GM21381 (cell line): ENCODE measurements around the gene NUF2.
"Not testable (repeated sequence)": the region's sequence is repeated elsewhere in the genome, so short reads cannot be mapped to it uniquely, and the experiment has no call there.

Source experiments
- ATAC-seq: cut with Tn5 transposase; IDR thresholded peaks from one replicate; pipeline ENCODE4 v1.9.1; 2021; ENCODE audit warnings: mild to moderate bottlenecking, moderate library complexity; ENCODE audit not compliant: unreplicated experiment

NUF2 gene

DNA sequence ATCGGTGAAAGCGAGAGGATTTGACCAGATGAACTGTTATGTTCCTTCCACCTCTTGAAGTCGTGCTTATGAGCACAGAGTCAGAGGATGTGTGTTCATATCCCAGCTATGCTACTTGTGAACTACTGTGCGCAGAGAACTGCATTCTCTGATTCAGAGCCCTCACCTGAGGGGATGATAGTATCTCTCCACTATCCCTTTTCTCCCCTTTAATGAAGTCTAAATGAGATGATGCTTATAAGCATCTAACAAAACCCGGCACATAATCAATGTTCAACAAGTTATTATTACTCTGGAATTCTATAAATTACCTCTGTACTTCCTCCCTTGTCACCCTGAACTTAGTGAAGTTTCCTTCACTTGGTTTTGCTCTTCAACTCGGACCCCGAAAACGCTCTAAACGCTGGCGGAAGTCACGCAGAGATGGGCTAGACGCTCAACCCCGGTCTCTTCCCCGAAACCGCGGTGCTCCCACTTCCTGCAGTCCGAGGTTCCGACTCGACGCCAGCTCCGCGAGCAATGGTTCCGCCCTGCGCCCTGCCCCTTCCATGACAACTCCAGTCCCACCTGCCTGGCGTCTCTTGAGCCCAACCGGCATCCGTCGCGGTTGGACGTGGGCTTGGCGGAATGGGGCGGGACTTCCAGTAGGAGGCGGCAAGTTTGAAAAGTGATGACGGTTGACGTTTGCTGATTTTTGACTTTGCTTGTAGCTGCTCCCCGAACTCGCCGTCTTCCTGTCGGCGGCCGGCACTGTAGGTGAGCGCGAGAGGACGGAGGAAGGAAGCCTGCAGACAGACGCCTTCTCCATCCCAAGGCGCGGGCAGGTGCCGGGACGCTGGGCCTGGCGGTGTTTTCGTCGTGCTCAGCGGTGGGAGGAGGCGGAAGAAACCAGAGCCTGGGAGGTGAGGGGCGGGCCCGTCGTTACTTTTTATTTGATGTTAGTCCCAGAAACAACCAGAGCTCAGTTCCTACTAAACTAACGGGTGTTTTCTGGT is at the start of gene NUF2:
NUF2 (plus strand) TSS at position 644 of the 995 bp plus-strand sequence. CDS start 4,098 bp downstream, outside the sequence.
- ATAC-seq = peak; percentile 94

DNA sequence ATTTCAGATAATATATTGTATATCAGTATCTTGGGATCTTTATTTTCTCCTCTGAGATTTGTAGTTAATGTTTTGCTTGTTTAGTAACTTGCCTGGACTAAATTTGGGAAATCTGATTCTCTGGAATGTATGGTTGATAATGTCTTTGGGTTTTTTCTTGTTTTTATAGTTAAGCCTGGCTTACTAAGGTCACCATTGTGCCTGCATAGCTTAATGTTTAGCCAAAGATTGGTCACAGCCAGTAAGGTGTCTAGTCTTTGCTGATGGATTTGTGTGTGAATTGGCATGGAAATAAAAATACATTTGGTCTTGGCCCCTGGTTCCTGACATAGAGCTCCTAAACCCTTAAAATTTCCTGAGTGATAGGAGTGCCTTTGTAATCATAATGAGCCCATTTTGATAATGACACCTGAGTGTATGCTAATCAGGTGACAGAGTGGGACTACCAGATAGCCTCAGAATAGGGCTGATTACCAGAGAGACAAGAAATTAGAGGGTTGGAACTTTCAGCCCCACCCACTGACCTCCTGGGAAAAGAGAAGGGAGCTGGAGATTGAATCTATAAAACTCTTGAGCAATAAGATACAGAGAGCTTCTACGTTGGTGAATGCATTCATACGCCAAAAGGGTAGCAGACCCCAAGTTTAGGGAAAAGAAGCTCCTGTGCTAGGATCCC is 47.9 kb upstream of the NUF2 start:
- no peak for ATAC-seq

DNA sequence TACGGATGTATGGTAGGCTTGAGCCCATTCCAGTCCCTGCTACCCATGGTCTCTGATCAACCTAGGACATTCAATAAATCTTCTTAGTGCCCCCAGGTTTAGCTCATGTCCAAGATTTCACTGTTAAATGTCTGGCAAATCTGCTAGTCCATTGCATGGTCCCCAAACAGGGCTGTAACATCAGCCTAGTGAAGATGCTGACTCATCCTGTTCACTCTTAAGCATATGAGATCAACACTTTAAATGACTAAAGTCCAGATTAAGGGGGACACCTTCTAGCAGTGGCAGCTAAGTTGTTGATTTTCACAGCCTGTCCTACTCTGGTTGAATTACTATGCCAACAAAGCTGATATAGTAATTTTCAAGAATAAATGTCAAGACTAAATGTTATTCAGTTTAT is 46.5 kb upstream of the NUF2 start:
- no peak for ATAC-seq

DNA sequence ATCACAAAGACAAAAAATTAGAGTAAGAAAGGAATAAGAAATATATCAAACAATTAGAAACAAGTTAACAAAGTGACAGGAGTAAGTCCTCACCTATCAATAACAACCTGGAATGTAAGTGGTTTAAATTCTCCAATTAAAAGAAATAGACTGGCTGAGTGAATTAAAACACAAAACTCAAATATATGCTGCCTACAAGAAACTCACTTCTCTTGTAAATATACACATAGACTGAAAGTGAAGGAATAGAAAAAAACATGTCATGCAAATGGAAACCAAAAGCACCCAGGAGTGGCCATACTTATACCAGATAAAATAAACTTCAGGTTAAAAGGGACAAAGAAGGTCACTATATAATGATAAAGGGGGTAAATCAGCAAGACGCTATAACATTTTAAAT is 43.2 kb upstream of the NUF2 start:
- no peak for ATAC-seq

DNA sequence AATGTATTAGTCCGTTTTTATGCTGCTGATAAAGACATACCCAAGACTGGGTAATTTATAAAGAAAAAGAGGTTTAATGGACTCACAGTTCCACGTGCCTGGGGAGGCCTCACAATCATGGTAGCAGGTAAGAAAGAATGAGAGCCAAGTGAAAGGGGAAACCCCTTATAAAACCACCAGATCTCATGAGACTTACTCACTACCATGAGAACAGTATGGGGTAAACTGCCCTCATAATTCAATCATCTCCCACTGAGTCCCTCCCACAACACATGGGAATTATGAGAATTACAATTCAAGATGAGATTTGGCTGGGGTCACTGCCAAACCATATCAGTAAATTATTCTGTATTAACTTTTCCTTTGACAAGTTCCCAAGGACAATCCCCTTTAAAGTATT is 36.9 kb upstream of the NUF2 start:
- not testable (repeated sequence) for ATAC-seq

DNA sequence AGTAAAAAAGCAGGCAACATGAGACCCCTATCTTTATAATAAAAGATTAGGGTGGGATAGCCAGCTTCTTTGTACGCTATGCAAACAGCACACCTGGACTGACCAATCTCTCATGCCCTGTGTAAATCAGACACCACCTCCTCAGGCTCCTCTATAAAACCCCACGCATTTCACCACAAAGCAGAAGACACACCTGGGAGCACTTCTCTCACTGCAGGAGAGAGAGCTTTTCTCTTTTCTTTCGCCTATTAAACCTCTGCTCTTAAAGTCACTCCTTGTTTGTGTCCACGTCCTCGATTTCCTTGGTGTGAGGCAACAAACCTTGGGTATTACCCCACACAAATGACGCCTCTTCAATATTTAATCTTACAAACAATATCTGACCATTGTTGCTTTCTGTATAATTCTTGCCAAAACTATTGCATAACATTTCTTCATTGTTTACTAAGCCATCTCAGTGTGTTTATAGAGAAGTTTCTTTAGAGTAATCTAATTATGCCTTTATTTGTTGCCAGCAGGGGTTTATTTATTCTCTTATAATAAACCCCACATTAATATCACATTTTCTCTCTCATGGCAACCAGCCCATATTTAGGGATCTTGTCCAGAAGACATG is 31.6 kb upstream of the NUF2 start:
- no peak for ATAC-seq

DNA sequence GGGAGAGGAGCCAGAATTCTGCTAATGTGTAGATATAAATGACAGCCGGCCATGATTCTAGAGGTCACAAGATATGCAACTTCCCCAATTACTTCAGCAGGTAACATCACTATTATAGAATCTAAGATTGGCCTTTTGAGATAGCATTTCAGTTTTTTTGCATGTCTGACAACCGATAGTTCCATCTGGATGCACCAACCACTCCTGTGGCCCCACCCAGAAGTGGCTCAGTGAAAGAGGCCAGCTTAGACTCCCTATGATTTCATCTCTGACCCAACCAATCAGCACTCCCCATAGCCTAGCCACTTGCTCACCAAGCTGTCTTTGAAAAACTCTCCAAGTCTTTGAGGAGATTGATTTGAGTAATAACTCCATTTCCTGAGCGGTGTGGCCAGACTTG is 30.3 kb upstream of the NUF2 start:
- ATAC-seq = no peak

DNA sequence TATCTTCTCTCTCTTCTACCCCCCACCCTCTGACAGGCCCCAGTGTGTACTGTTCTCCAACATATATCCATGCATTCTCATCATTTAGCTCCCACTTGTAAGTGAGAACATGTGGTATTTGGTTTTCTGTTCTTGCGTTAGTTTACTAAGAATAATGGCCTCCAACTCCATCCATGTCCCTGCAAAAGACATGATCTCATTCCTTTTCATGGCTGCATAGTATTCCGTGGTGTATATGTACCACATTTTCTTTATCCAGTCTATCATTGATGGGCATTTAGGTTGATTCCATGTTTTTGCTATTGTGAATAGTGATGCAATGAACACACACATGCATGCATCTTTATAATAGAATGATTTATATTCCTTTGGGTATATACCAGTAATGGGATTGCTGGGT is 29.6 kb upstream of the NUF2 start:
- ATAC-seq = not testable (repeated sequence)

DNA sequence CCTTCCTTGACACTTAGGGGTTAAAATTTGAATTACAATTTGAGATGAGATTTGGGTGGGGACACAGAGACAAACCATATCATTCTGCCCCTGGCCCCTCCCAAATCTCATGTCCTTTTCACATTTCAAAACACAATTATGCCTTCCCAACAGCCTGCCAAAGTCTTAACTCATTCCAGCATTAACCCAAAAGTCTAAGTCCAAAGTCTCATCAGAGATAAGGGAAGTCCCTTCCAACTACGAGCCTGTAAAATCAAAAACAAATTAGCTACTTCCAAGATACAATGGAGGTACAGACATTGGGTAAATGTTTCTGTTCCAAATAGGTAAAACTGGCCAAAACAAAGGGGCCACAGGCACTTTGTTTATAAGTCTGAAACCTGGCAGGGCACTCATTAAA is 28.3 kb upstream of the NUF2 start:
- not testable (repeated sequence) for ATAC-seq

DNA sequence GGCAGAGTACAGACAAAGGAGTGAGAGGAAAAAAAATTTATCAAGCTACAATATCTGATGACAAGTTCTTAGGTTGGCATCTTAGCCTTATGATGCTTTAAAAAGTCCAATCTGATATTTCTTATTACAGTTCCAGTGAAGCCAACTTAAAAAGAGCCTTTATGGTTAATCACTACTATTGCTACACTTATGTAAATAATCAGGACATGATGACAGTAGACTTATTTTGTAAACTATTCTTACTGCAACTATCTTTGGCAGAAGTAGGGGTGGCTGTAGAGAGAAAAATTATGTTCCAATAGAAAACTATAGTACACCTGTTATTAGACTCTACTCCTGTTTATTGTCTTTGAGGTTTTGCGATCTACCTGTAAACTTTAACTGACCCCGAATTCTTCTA is 25.8 kb upstream of the NUF2 start:
- no peak for ATAC-seq

DNA sequence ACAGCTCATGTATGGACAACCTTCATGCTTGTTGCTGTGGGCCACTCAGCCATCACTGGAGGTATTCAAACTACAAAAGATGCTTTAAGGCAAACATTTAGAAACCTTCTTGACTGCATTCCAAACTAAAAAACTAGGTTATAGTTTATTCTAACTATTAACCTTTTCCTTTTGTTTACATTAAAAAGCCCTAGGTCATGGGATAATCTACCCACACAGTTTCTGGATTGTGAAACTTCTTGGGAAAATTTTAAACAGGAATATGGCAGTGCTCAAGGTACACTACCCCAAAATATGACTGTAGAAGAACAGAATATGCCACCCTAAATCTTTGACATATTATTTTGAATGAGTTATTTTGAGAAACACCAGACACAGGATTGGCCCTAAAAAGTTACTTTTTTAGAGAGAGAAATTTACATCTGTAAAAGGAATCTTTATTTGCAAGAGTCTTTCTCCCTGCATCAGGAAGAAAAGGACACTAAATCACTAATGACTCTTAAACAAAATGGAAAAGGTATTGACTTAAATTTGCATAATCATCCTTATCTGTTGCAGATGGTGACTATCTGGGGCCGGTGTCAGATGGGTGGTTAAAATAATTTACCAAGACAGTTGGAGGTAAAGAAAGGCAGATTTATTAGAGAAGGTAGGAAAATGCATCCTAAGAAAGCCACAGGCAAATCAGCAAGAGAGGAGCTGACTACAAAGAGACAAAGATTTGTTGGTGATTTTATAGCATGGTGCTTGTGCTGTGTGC is 25.1 kb upstream of the NUF2 start:
- no peak for ATAC-seq

DNA sequence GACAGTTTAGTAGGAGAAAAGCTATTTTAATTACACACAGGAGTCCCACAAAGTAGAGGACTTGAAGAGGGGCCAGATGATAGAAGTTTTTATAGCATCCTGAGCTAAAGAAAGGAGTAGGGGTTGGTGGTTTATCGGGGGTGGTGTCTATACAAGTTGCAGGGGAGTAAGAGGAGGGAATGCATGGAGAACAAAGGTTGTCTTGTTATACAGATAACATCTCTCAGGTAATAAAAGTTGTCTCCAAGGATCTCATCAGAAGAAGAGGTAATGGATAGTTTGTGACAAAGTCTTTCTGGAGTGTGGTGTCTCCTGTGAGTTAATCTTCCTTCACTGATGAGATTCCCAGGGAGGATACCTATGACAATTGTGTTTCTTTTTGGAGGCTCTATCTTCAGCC is 23.4 kb upstream of the NUF2 start:
- ATAC-seq = no peak

DNA sequence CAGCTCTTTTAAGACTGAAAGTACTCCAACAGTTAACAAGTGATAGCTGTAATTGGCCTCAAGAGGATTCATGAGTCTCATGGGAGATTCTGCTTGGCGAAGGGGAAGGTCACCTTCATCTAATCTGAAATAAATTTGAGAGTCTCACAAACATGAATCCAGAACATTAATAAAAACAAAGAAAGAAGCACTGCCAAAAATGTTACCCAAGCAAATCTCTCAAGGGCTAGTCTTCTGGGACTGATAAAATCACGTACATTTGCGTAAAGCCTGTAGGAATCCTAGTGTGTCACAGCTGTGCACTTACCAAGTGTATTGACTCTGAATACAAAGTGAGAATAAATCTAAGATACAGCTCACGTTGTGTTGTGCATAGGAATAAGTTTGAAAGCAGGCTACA is 21.2 kb upstream of the NUF2 start:
- ATAC-seq = no peak

DNA sequence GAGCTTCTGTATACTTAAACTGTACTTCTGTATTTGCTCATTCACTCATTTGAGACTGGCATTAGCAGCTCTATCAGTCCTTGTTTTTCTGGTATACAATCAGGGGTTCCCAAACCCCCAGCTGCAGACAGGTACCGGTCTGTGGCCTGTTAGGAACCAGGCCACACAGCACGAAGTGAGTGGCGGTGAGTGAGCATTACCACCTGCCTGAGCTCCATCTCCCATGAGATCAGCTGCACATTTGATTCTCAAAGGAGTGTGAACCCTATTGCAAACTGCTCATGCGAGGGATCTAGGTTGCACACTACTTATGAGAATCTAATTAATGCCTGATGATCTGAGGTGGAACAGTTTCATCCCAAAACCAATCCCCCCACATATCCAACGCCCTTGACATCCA is 18.2 kb upstream of the NUF2 start:
- no peak for ATAC-seq

DNA sequence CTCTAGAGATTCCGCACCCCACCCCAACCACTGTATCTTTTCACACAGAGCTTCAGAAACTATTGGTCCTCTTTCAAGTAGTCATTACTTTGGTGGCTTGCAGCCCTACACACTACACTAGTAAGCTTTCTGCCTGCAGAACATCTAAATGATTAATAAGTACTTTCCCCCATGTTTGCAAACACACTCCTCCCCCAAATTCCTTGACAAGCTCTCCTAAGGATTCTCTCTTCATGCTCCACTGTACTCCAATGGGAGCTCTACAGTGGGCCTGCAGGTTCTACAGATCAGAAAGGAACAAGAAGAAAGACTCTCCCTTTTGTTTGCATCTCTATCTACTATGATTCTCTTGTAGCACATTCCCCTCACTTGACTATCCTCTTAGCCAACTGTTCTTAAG is 16.3 kb upstream of the NUF2 start:
- ATAC-seq = no peak

DNA sequence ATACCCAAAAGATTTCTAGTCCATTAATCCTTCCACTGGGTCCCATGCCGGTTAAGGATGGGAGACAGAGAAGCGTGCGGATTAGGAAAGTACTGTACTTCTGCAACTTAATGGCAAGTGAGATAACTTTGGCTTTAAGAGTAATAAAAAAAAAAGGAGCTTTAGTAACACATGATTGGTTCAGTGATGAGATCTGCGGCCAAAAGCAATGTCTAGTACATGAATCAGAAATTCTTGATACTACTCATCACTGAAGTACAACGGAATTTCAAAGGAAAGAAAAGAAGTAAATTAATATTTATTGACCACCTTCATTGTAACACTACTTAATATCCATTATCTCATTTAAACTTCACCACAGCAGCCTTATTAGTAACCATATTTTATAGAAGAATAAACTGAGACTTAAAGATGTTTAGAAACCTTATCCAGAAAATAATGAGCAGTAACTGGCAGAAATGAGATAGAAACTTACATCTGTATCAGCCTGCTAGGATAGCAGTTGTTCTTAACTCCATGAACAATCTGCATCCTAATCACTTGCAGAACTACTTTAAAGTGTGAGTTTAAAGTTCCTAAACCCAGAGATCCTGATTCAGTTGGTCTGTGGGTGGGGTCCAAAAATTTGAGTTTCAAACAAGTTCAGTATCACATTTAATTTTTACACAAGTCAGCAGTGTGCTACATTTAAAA is 14.1 kb upstream of the NUF2 start:
- ATAC-seq = no peak

DNA sequence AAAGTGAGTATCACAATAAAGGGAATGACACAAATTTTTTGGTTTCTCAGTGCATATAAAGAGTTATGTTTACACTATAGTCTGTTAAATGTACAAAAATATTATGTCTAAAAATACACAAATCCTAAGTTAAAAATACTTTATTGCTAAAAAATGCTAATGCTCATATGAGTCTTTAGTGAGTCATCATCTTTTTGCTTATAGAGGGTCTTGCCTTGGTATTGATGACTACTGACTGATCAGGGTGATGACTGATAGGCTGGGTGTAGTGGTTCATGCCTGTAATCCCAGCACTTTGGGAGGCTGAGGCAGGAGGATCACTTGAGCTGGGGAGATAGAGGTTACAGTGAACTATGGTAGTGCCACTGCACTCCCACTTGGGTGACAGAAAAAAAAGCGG is 12.9 kb upstream of the NUF2 start:
- ATAC-seq = no peak

DNA sequence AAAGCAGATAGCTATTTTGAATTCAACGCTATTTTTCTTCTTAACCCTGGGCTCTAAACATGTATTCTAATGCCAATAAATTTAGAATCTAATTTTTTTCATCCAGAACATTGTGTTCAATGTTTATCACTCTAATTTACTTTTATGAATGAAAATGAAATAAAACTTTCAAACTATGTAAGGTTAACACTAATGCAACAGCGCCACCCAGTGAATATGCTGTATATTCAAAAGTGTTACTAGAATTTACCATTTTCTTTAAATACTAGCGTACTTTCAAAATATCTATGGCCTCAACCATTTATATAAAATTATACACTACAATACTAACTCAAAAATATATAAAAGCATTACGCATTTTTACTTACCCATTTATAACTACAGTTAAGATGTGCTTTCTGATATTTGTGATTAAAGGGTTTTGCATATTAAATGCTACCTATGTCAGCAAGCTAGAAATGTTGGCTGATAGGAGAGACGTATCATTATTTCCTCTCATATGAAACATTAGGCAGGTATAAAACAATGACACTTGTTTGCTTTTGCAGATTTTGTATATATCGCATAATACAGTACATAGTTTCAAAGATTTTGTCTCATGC is 5.9 kb upstream of the NUF2 start:
- no peak for ATAC-seq

DNA sequence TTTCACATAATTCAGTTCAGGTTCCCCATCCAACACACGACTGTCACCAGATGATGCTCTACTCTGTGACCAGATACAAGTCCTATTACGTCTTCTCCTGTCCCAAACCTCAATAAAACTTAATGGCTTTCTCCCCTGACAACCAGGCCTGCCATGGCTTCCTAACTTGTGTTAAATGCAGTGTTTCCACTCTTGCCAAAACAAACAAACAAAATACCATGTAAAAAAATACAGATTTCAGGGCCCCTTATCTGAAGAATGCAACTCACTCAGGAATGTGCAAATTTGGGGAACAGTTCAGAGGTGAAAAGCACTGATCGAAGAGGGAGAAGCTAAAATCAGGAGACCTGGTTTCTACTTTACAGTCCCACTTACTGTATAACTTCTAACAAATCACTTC is 863 bp upstream of the NUF2 start:
- no peak for ATAC-seq

DNA sequence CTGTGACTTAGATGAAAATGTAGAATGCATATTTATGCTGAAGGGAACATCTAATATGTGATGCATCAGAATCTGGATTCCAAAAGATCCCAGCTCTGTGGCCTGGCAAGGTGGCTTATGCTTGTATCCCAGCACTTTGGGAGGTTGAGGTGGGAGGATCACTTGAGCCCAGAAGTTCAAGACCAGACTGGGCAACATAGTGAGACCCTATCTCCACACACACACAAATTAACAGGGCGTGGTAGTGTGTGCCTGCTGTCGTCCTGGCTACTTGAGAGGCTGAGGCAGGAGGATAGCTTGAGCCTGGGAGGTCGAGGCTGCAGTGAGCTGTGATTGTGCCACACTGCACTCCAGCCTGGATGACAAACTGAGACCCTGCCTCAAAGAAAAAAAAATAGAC is 1.6 kb downstream of the NUF2 start:
- ATAC-seq = not testable (repeated sequence)
